SK-N-SH treated with all-trans-retinoic acid at 6 μM for 48 hours (cell line): Measurements from ENCODE around the gene NRXN2.

Experiments used
- ATAC-seq: fragments of 200-7000 bp; cut with Tn5 transposase; 3 replicates; pipeline ENCODE4 v1.9.1; 2020; ENCODE audit warnings: mild to moderate bottlenecking, moderate library complexity
- ARNTL ChIP-seq: fragments of 450-650 bp; formaldehyde crosslinking; IDR thresholded peaks from 2 replicates; pipeline ENCODE4 v1.5.0; 2020; ENCODE audit warnings: low read depth, mild to moderate bottlenecking, moderate library complexity, borderline replicate concordance
- BACH2 ChIP-seq: fragments of 250-450 bp; sonication (Bioruptor Pico); IDR thresholded peaks from 2 replicates; pipeline ENCODE4 v1.9.0; 2021; ENCODE audit warnings: mild to moderate bottlenecking, borderline replicate concordance
- CREB5 ChIP-seq: fragments of 250-450 bp; sonication (Bioruptor Pico); IDR thresholded peaks from 2 replicates; pipeline ENCODE4 v1.5.1; 2020; ENCODE audit warnings: low read depth, mild to moderate bottlenecking, moderate library complexity
- CSRNP3 ChIP-seq: fragments of 250-450 bp; sonication (Bioruptor Pico); IDR thresholded peaks from 2 replicates; pipeline ENCODE4 v1.5.1; 2021; ENCODE audit warnings: mild to moderate bottlenecking, moderate library complexity
- ESRRG ChIP-seq: fragments of 250-450 bp; sonication (Bioruptor Pico); IDR thresholded peaks from 2 replicates; pipeline ENCODE4 v1.6.1; 2021; ENCODE audit warnings: mild to moderate bottlenecking
- ISL1 ChIP-seq: fragments of 250-450 bp; sonication (Bioruptor Pico); IDR thresholded peaks from 2 replicates; pipeline ENCODE4 v2.1.2; 2022; ENCODE audit warnings: mild to moderate bottlenecking, moderate library complexity
- OSR1 ChIP-seq: fragments of 250-450 bp; sonication (Bioruptor Pico); IDR thresholded peaks from 2 replicates; pipeline ENCODE4 v1.8.0; 2022; ENCODE audit warnings: moderate library complexity, mild to moderate bottlenecking, inconsistent platforms
- PATZ1 ChIP-seq: fragments of 250-450 bp; sonication (Bioruptor Pico); IDR thresholded peaks from 2 replicates; pipeline ENCODE4 v1.8.0; 2020; ENCODE audit warnings: mild to moderate bottlenecking, moderate library complexity, borderline replicate concordance
- PPARA ChIP-seq: fragments of 250-450 bp; sonication (Bioruptor Pico); IDR thresholded peaks from 2 replicates; pipeline ENCODE4 v1.5.0; 2020; ENCODE audit warnings: mild to moderate bottlenecking, borderline replicate concordance
- RARB ChIP-seq: fragments of 250-450 bp; sonication (Bioruptor Pico); IDR thresholded peaks from 2 replicates; pipeline ENCODE4 v1.8.0; 2021; ENCODE audit warnings: mild to moderate bottlenecking, moderate library complexity
- SNAI2 ChIP-seq: fragments of 250-450 bp; sonication (Bioruptor Pico); IDR thresholded peaks from 2 replicates; pipeline ENCODE4 v1.5.0; 2020; ENCODE audit warnings: mild to moderate bottlenecking, moderate library complexity
- TCF4 ChIP-seq: fragments of 250-450 bp; sonication (Bioruptor Pico); IDR thresholded peaks from 2 replicates; pipeline ENCODE4 v1.8.0; 2021; ENCODE audit warnings: mild to moderate bottlenecking, moderate library complexity, borderline replicate concordance
- TOX ChIP-seq: fragments of 250-450 bp; sonication (Bioruptor Pico); IDR thresholded peaks from 2 replicates; pipeline ENCODE4 v1.8.0; 2021; ENCODE audit warnings: mild to moderate bottlenecking, moderate library complexity, borderline replicate concordance
- TSHZ2 ChIP-seq: fragments of 250-450 bp; sonication (Bioruptor Pico); IDR thresholded peaks from 2 replicates; pipeline ENCODE4 v1.5.0; 2020; ENCODE audit warnings: mild to moderate bottlenecking, moderate library complexity
- ZC3H10 ChIP-seq: fragments of 250-450 bp; sonication (Bioruptor Pico); IDR thresholded peaks from 2 replicates; pipeline ENCODE4 v1.5.1; 2021; ENCODE audit warnings: mild to moderate bottlenecking, moderate library complexity
- ZFP3 ChIP-seq: fragments of 250-450 bp; sonication (Bioruptor Pico); IDR thresholded peaks from 2 replicates; pipeline ENCODE4 v1.5.0; 2020; ENCODE audit warnings: mild to moderate bottlenecking, moderate library complexity
- ZFP30 ChIP-seq: fragments of 450-650 bp; formaldehyde crosslinking; IDR thresholded peaks from 2 replicates; pipeline ENCODE4 v1.5.0; 2022; ENCODE audit warnings: mild to moderate bottlenecking, moderate library complexity
- ZNF565 ChIP-seq: fragments of 450-650 bp; formaldehyde crosslinking; conservative IDR thresholded peaks from 2 replicates; pipeline ENCODE4 v1.5.0; 2020; ENCODE audit warnings: low read depth, mild to moderate bottlenecking, moderate library complexity
- ZNF70 ChIP-seq: fragments of 450-650 bp; formaldehyde crosslinking; IDR thresholded peaks from 2 replicates; pipeline ENCODE4 v1.5.0; 2020; ENCODE audit warnings: mild to moderate bottlenecking, moderate library complexity
- ZNF8 ChIP-seq: fragments of 450-650 bp; formaldehyde crosslinking; IDR thresholded peaks from 2 replicates; pipeline ENCODE4 v1.5.0; 2020; ENCODE audit warnings: mild to moderate bottlenecking, moderate library complexity

NRXN2 gene

GRCh38 chr11:64600281-64600992, 122.6 kb downstream of the NRXN2 start:
- TF ChIP-seq SNAI2 (CRISPR knock-in tag) (no peak), PATZ1 (CRISPR knock-in tag) (no peak), ZFP3 (no peak), CREB5 (CRISPR knock-in tag) (no peak), ZNF565 (CRISPR knock-in tag) (no peak), CSRNP3 (no peak)
- TF ChIP-seq, all 23 proteins: peak for 0
- no peak for ATAC-seq

GRCh38 chr11:64599698-64600211, 123.2 kb downstream of the NRXN2 start:
- TF ChIP-seq ISL1 (CRISPR knock-in tag) (no peak), PPARA (no peak), CREB5 (CRISPR knock-in tag) (no peak), RARB (CRISPR knock-in tag) (no peak), TOX (no peak), CSRNP3 (no peak), ZNF8 (CRISPR knock-in tag) (no peak), SNAI2 (CRISPR knock-in tag) (no peak), ARNTL (CRISPR knock-in tag) (no peak), TSHZ2 (no peak)
- ATAC-seq = no peak

- ATAC-seq = no peak
- TF ChIP-seq SNAI2 (CRISPR knock-in tag) (no peak), ESRRG (CRISPR knock-in tag) (no peak), ZNF70 (no peak), CREB5 (CRISPR knock-in tag) (no peak), BACH2 (CRISPR knock-in tag) (no peak), ZNF8 (CRISPR knock-in tag) (no peak), OSR1 (CRISPR knock-in tag) (no peak), ZNF565 (CRISPR knock-in tag) (no peak), ZFP30 (CRISPR knock-in tag) (no peak), TCF4 (no peak), PPARA (no peak), ISL1 (CRISPR knock-in tag) (no peak), RARB (CRISPR knock-in tag) (no peak), ZC3H10 (CRISPR knock-in tag) (no peak), ARNTL (CRISPR knock-in tag) (no peak), PATZ1 (CRISPR knock-in tag) (no peak)
Measured at GRCh38 chr11:64598797-64599697, 124.0 kb downstream of the NRXN2 start.
